Hippocampal formation (tissue), 2 donors: ENCODE measurements around the gene SLC47A1.

Experiments used
- DNase-seq, 2 donors: peaks; one replicate each; lab custom pipeline; 2025; lab: John Stamatoyannopoulos, UW

SLC47A1 gene

GRCh38 chr17:19590912-19591551 is 57.4 kb downstream of the SLC47A1 start:
- no peak for DNase-seq

GRCh38 chr17:19592316-19592715 is 58.7 kb downstream of the SLC47A1 start:
- DNase-seq = no peak

- DNase-seq = no peak
Measured at GRCh38 chr17:19596869-19597268, 63.2 kb downstream of the SLC47A1 start.

GRCh38 chr17:19610311-19610710 is 76.7 kb downstream of the SLC47A1 start:
- no peak for DNase-seq

GRCh38 chr17:19610879-19611278 is 77.2 kb downstream of the SLC47A1 start:
- no peak for DNase-seq

- DNase-seq = no peak
Measured at GRCh38 chr17:19613979-19614378, 80.3 kb downstream of the SLC47A1 start.

- no peak for DNase-seq
Measured at GRCh38 chr17:19614900-19615299, 81.2 kb downstream of the SLC47A1 start.

- no peak for DNase-seq
Measured at GRCh38 chr17:19618015-19618414, 84.4 kb downstream of the SLC47A1 start.

GRCh38 chr17:19619705-19620325 is 86.2 kb downstream of the SLC47A1 start:
- no peak for DNase-seq

- no peak for DNase-seq
Measured at GRCh38 chr17:19621697-19622096, 88.0 kb downstream of the SLC47A1 start.

- no peak for DNase-seq
Measured at GRCh38 chr17:19626079-19626478, 92.4 kb downstream of the SLC47A1 start.
